Memory B cell (primary cell): ENCODE results near the gene PDZRN4.

Source experiments
- ATAC-seq: fragments of 150-1000 bp; cut with Tn5 transposase; 2 replicates; pipeline ENCODE4 v1.10.0; 2021; ENCODE audit warnings: low read depth, mild to moderate bottlenecking, moderate library complexity
- DNase-seq, 2 donors: peaks; one replicate each; pipeline ENCODE4 v3.0.0; 2022; ENCODE audit warnings: low spot score in 2 of 2
- H3K27ac Mint-ChIP-seq: one replicate; pipeline ENCODE4 v1.8.0; 2022; ENCODE audit warnings: mild to moderate bottlenecking, moderate library complexity, mixed read lengths
- H3K27me3 Mint-ChIP-seq: one replicate; pipeline ENCODE4 v1.8.0; 2022; ENCODE audit warnings: mixed read lengths
- H3K36me3 Mint-ChIP-seq: one replicate; pipeline ENCODE4 v1.8.0; 2022; ENCODE audit warnings: mild to moderate bottlenecking, mixed read lengths
- H3K4me1 Mint-ChIP-seq: one replicate; pipeline ENCODE4 v1.8.0; 2022; ENCODE audit warnings: mixed read lengths
- H3K4me3 Mint-ChIP-seq: one replicate; pipeline ENCODE4 v1.8.0; 2022; ENCODE audit warnings: mild to moderate bottlenecking, moderate library complexity, mixed read lengths
- H3K9me3 Mint-ChIP-seq: one replicate; pipeline ENCODE4 v1.8.0; 2022; ENCODE audit warnings: mixed read lengths

PDZRN4 gene

GRCh38 chr12:41443690-41444089 is 255.6 kb downstream of the PDZRN4 start:
- no peaks in the 10 kb centered on the region for H3K36me3 Mint-ChIP-seq
- no peaks in the 10 kb centered on the region for H3K9me3 Mint-ChIP-seq
- no peak for ATAC-seq
- no peaks in the 10 kb centered on the region for H3K27me3 Mint-ChIP-seq
- no peak overlapping the region for H3K4me3 Mint-ChIP-seq
- no peaks in the 10 kb centered on the region for H3K4me1 Mint-ChIP-seq
- no peak overlapping the region for H3K27ac Mint-ChIP-seq
- DNase-seq = no peak

- Mint-ChIP-seq H3K27ac (no peak overlapping the region), H3K9me3 (no peaks in the 10 kb centered on the region), H3K4me1 (no peaks in the 10 kb centered on the region), H3K27me3 (peaks cover under 1% of the 10 kb centered on the region), H3K36me3 (no peaks in the 10 kb centered on the region), H3K4me3 (no peak overlapping the region)
- no peak for ATAC-seq
- DNase-seq = no peak
Measured at GRCh38 chr12:41452838-41453407, 264.8 kb downstream of the PDZRN4 start.

GRCh38 chr12:41453409-41453808 is 265.3 kb downstream of the PDZRN4 start:
- Mint-ChIP-seq H3K4me1 (no peaks in the 10 kb centered on the region), H3K27ac (no peak overlapping the region), H3K36me3 (no peaks in the 10 kb centered on the region), H3K9me3 (no peaks in the 10 kb centered on the region), H3K27me3 (peaks cover 2% of the 10 kb centered on the region), H3K4me3 (no peak overlapping the region)
- DNase-seq (no peak), ATAC-seq (no peak)

GRCh38 chr12:41459111-41459905 is 271.2 kb downstream of the PDZRN4 start:
- Mint-ChIP-seq H3K27ac (no peak overlapping the region), H3K9me3 (no peaks in the 10 kb centered on the region), H3K27me3 (peaks cover 5% of the 10 kb centered on the region), H3K36me3 (no peaks in the 10 kb centered on the region), H3K4me1 (no peaks in the 10 kb centered on the region), H3K4me3 (no peak overlapping the region)
- DNase-seq = no peak
- ATAC-seq = no peak

- peaks cover 5% of the 10 kb centered on the region for H3K27me3 Mint-ChIP-seq
- DNase-seq = no peak
- H3K27ac Mint-ChIP-seq = no peak overlapping the region
- no peak for ATAC-seq
- no peaks in the 10 kb centered on the region for H3K4me1 Mint-ChIP-seq
- no peaks in the 10 kb centered on the region for H3K9me3 Mint-ChIP-seq
- H3K4me3 Mint-ChIP-seq = no peak overlapping the region
- no peaks in the 10 kb centered on the region for H3K36me3 Mint-ChIP-seq
Measured at GRCh38 chr12:41459906-41460214, 271.7 kb downstream of the PDZRN4 start.

- Mint-ChIP-seq H3K27me3 (peaks cover 5% of the 10 kb centered on the region), H3K27ac (no peak overlapping the region)
- no peak for ATAC-seq
Measured at GRCh38 chr12:41460906-41461305, 272.8 kb downstream of the PDZRN4 start.

GRCh38 chr12:41462312-41462711 is 274.2 kb downstream of the PDZRN4 start:
- Mint-ChIP-seq H3K27me3 (peaks cover 5% of the 10 kb centered on the region), H3K4me3 (no peak overlapping the region), H3K9me3 (no peaks in the 10 kb centered on the region), H3K27ac (no peak overlapping the region), H3K4me1 (no peaks in the 10 kb centered on the region), H3K36me3 (no peaks in the 10 kb centered on the region)
- DNase-seq (no peak), ATAC-seq (no peak)

More at GRCh38 chr12:41460906-41461305, 272.8 kb downstream of the PDZRN4 start:
- no peaks in the 10 kb centered on the region for H3K9me3 Mint-ChIP-seq
- DNase-seq = no peak
- H3K36me3 Mint-ChIP-seq = no peaks in the 10 kb centered on the region
- H3K4me3 Mint-ChIP-seq = no peak overlapping the region
- H3K4me1 Mint-ChIP-seq = no peaks in the 10 kb centered on the region

GRCh38 chr12:41465526-41465925 is 277.4 kb downstream of the PDZRN4 start:
- Mint-ChIP-seq H3K4me3 (no peak overlapping the region), H3K36me3 (no peaks in the 10 kb centered on the region), H3K9me3 (no peaks in the 10 kb centered on the region), H3K4me1 (no peaks in the 10 kb centered on the region), H3K27me3 (peaks cover 3% of the 10 kb centered on the region), H3K27ac (no peak overlapping the region)
- no peak for ATAC-seq
- DNase-seq = no peak

GRCh38 chr12:41466300-41466699 is 278.2 kb downstream of the PDZRN4 start:
- Mint-ChIP-seq H3K4me3 (no peak overlapping the region), H3K27me3 (peaks cover 6% of the 10 kb centered on the region), H3K9me3 (no peaks in the 10 kb centered on the region), H3K27ac (no peak overlapping the region), H3K36me3 (no peaks in the 10 kb centered on the region), H3K4me1 (no peaks in the 10 kb centered on the region)
- no peak for ATAC-seq
- DNase-seq = no peak

GRCh38 chr12:41466802-41467201 is 278.7 kb downstream of the PDZRN4 start:
- no peak for ATAC-seq
- no peaks in the 10 kb centered on the region for H3K36me3 Mint-ChIP-seq
- peaks cover 6% of the 10 kb centered on the region for H3K27me3 Mint-ChIP-seq
- H3K4me1 Mint-ChIP-seq = no peaks in the 10 kb centered on the region
- DNase-seq = no peak
- H3K27ac Mint-ChIP-seq = no peak overlapping the region
- no peaks in the 10 kb centered on the region for H3K9me3 Mint-ChIP-seq
- no peak overlapping the region for H3K4me3 Mint-ChIP-seq

- no peak overlapping the region for H3K4me3 Mint-ChIP-seq
- no peak for ATAC-seq
Measured at GRCh38 chr12:41467591-41468325, 279.6 kb downstream of the PDZRN4 start.

GRCh38 chr12:41468341-41468740 is 280.2 kb downstream of the PDZRN4 start:
- H3K4me1 Mint-ChIP-seq = no peaks in the 10 kb centered on the region
- ATAC-seq (no peak), DNase-seq (no peak)
- no peak overlapping the region for H3K4me3 Mint-ChIP-seq
- H3K9me3 Mint-ChIP-seq = no peaks in the 10 kb centered on the region
- no peaks in the 10 kb centered on the region for H3K36me3 Mint-ChIP-seq
- peaks cover 6% of the 10 kb centered on the region for H3K27me3 Mint-ChIP-seq
- H3K27ac Mint-ChIP-seq = no peak overlapping the region

More at GRCh38 chr12:41467591-41468325, 279.6 kb downstream of the PDZRN4 start:
- no peak for DNase-seq
- Mint-ChIP-seq H3K9me3 (no peaks in the 10 kb centered on the region), H3K4me1 (no peaks in the 10 kb centered on the region), H3K27ac (no peak overlapping the region), H3K36me3 (no peaks in the 10 kb centered on the region), H3K27me3 (peaks cover 6% of the 10 kb centered on the region)

GRCh38 chr12:41468756-41469155 is 280.6 kb downstream of the PDZRN4 start:
- DNase-seq = no peak

GRCh38 chr12:41473441-41473840 is 285.3 kb downstream of the PDZRN4 start:
- ATAC-seq = no peak
- H3K36me3 Mint-ChIP-seq = peaks cover 2% of the 10 kb centered on the region
- H3K4me3 Mint-ChIP-seq = no peak overlapping the region
- H3K27ac Mint-ChIP-seq = no peak overlapping the region
- H3K4me1 Mint-ChIP-seq = no peaks in the 10 kb centered on the region
- H3K27me3 Mint-ChIP-seq = peaks cover 5% of the 10 kb centered on the region
- no peaks in the 10 kb centered on the region for H3K9me3 Mint-ChIP-seq
- DNase-seq = no peak

More at GRCh38 chr12:41468756-41469155, 280.6 kb downstream of the PDZRN4 start:
- Mint-ChIP-seq H3K4me3 (no peak overlapping the region), H3K36me3 (no peaks in the 10 kb centered on the region), H3K4me1 (no peaks in the 10 kb centered on the region), H3K27me3 (peaks cover 8% of the 10 kb centered on the region), H3K9me3 (no peaks in the 10 kb centered on the region), H3K27ac (no peak overlapping the region)
- no peak for ATAC-seq
